ENCODE data around the gene RFWD3.

Gene RFWD3

DNA sequence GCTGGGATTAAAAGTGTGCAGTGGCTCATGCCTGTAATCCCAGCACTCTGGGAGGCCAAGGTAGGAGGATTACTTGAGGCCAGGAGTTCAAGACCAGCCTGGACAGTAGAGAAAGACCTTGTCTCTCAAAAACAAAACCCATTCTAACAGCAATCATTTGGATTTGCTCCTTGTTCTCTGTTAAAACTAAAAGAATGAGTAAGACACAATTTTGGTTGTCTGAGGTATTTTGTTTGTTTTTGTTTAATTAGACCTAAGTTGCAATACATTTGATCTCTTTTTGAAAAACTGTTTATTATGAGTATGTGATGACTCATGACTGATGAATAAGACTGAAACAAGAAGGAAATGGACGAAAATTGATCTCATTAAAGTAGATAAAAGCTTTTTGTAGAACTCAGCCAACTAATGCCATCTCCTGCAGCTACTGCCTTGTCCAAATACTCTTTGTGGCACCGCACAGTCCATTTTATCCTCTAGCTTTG lies 88.8 kb downstream of the RFWD3 start:
- no peak for DNase-seq

DNA sequence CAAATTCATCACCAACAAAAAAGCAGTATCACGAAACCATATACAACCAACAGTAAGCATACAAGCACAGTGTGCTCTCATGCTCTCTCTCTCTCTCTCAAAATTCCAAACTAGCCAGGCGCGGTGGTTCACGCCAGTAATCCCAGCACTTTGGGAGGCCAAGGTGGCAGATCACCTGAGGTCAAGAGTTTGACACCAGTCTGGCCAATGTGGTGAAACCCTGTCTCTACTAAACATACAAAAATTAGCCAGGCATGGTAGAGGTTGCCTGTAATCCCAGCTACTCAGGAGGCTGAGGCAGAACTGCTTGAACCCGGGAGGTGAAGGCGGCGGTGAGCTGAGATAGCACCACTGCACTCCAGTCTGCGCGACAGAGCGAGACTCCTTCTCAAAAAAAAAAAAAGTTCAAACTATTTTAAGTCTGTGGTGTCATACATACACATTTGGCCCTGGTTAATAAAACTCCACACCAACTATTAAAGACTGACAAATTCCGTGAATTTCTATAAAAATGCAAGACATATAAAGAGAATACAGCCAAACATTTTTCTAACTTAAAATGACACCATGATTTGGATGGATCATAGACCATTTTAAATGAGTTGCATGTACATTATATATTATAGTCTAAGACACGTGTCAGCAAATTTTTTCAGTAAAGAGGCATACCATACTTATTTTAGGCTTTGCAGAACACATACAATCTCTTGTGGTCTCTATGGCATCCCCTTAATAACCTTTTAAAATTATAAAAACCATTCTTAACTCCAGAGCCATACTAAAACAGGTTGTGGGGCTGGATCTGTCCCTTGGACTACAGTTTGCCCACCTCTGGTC lies 90.7 kb downstream of the RFWD3 start:
- no peak for DNase-seq

DNA sequence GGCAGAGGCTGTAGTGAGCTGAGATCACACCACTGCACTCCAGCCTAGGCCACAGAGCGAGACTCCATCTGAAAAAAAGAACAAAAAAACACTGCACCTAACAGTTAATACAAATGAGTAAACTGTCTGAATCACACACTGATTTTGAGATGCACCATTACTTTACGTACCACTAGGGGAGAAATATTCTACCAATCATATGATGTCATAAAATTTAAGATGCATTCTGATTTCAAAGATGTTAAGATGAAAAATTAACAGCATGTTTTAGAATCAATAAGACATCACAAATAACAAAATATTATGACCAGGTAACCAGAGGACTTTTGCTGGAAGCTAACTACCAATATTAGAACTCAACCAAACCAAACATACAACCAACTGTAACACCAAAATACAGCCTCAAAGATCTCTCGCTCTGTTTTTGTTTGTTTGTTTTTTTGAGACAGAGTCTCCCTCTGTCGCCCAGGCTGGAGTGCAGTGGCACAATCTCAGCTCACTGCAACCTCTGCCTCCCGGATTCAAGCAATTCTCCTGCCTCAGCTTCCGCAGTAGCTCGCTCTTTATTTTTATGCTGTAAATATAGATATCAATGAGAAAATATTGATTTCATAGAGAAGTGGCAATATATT lies 91.4 kb downstream of the RFWD3 start:
- no peak for DNase-seq

GRCh38 chr16:74574146-74574545 lies 92.5 kb downstream of the RFWD3 start:
- DNase-seq = no peak

GRCh38 chr16:74573622-74574021 lies 93.1 kb downstream of the RFWD3 start:
- DNase-seq = no peak

Data from NCI-H187 (cell line).